Left renal pelvis (tissue), 4 donors: ENCODE measurements around the gene NFATC2. TPM values are rescaled to one million over a fixed set of nuclear protein-coding genes. Genes with fewer than 3 reads are reported as not detected.

ENCODE experiments used
- DNase-seq, 4 donors: peaks; one replicate each; pipeline ENCODE4 v3.0.0-alpha.2; 2013; ENCODE audit warnings: low read depth in 4 of 4, low spot score in 3 of 4
- polyA plus RNA-seq, 4 donors: library from polyadenylated mRNA; unstranded; fragments of 120-200 nt; gene quantifications; one replicate each; pipeline ENCODE4 v1.2.1, GENCODE V29; 2013; ENCODE audit not compliant: insufficient read length in 4 of 4

NFATC2 gene
- polyA plus RNA-seq, 4 donors = 2.0 to 3.4 (median 2.3) TPM

- DNase-seq = no peak
These were observed 158.5 kb downstream of the NFATC2 start for GRCh38 chr20:51383891-51384510.

GRCh38 chr20:51382986-51383821, 159.3 kb downstream of the NFATC2 start:
- DNase-seq = peak in 2 of 4 donors; percentile 9 to 20

GRCh38 chr20:51382111-51382985, 160.2 kb downstream of the NFATC2 start:
- no peak for DNase-seq

- no peak for DNase-seq
These were observed 161.0 kb downstream of the NFATC2 start for GRCh38 chr20:51381557-51381956.

- DNase-seq = no peak
These were observed 161.8 kb downstream of the NFATC2 start for GRCh38 chr20:51380401-51381385.

GRCh38 chr20:51379601-51380341, 162.7 kb downstream of the NFATC2 start:
- no peak for DNase-seq

- DNase-seq = no peak
These were observed 164.2 kb downstream of the NFATC2 start for GRCh38 chr20:51378171-51378928.

- no peak for DNase-seq
These were observed 165.4 kb downstream of the NFATC2 start for GRCh38 chr20:51377132-51377531.

GRCh38 chr20:51376111-51376510, 166.4 kb downstream of the NFATC2 start:
- no peak for DNase-seq

- no peak for DNase-seq
These were observed 167.0 kb downstream of the NFATC2 start for GRCh38 chr20:51375561-51375960.

- DNase-seq = no peak
These were observed 167.6 kb downstream of the NFATC2 start for GRCh38 chr20:51374961-51375360.

GRCh38 chr20:51374456-51374830, 168.1 kb downstream of the NFATC2 start:
- no peak for DNase-seq

- no peak for DNase-seq
These were observed 168.6 kb downstream of the NFATC2 start for GRCh38 chr20:51373713-51374455.

- DNase-seq = no peak
These were observed 169.6 kb downstream of the NFATC2 start for GRCh38 chr20:51372966-51373365.

- DNase-seq = peak in 3 of 4 donors; percentile 40 to 46 (median 45)
These were observed 170.2 kb downstream of the NFATC2 start for GRCh38 chr20:51372176-51372803.

- no peak for DNase-seq
These were observed 170.8 kb downstream of the NFATC2 start for GRCh38 chr20:51371720-51372119.

GRCh38 chr20:51369503-51369902, 173.0 kb downstream of the NFATC2 start:
- DNase-seq = no peak
